Hepatocyte (in vitro differentiated cells): ENCODE measurements around the gene DIS3L2. TPM values are rescaled to one million over a fixed set of nuclear protein-coding genes. Genes with fewer than 3 reads are reported as not detected.
A peak's percentile ranks its signal among the peaks of the same experiment; 100 is the strongest.

Experiments used
- DNase-seq: peaks from one replicate; pipeline ENCODE4 v3.0.0-alpha.2; 2016; ENCODE audit warnings: low spot score
- H2AFZ ChIP-seq: fragments of 200-600 bp; sonication (generic); 2 replicates; pipeline ENCODE4 v1.6.0; 2016; ENCODE audit warnings: antibody characterized with exemption, mild to moderate bottlenecking
- H3K27ac ChIP-seq: fragments of 200-600 bp; sonication (generic); 2 replicates; pipeline ENCODE4 v1.5.1; 2016; ENCODE audit warnings: mild to moderate bottlenecking
- H3K27me3 ChIP-seq: fragments of 200-600 bp; sonication (generic); 2 replicates; pipeline ENCODE4 v1.6.1; 2016
- H3K36me3 ChIP-seq: fragments of 200-600 bp; sonication (generic); replicated peaks from 2 replicates; pipeline ENCODE4 v1.5.1; 2016; ENCODE audit warnings: low read depth; ENCODE audit not compliant: insufficient read depth
- H3K4me1 ChIP-seq: fragments of 200-600 bp; sonication (generic); 2 replicates; pipeline ENCODE4 v1.5.1; 2016; ENCODE audit warnings: mild to moderate bottlenecking, moderate library complexity; ENCODE audit not compliant: insufficient read depth
- H3K4me2 ChIP-seq: fragments of 200-600 bp; sonication (generic); 2 replicates; pipeline ENCODE4 v1.6.0; 2016
- H3K4me3 ChIP-seq: fragments of 200-600 bp; sonication (generic); 2 replicates; pipeline ENCODE4 v1.5.1; 2016; ENCODE audit warnings: mild to moderate bottlenecking
- H3K79me2 ChIP-seq: fragments of 200-600 bp; sonication (generic); 2 replicates; pipeline ENCODE4 v1.6.0; 2017; ENCODE audit warnings: mild to moderate bottlenecking
- H3K9me2 ChIP-seq: fragments of 200-600 bp; sonication (generic); replicated peaks from 2 replicates; pipeline ENCODE4 v1.6.0; 2017; ENCODE audit warnings: mild to moderate bottlenecking; ENCODE audit not compliant: insufficient read depth
- H3K9me3 ChIP-seq: fragments of 200-600 bp; sonication (generic); 2 replicates; pipeline ENCODE4 v1.5.1; 2016; ENCODE audit warnings: low read depth, mild to moderate bottlenecking
- H4K20me1 ChIP-seq: fragments of 200-600 bp; sonication (generic); 2 replicates; pipeline ENCODE4 v1.6.0; 2016; ENCODE audit warnings: mild to moderate bottlenecking; ENCODE audit not compliant: insufficient read depth, poor library complexity, severe bottlenecking
- CTCF ChIP-seq: fragments of 200-600 bp; sonication (generic); IDR thresholded peaks from 2 replicates; pipeline ENCODE4 v1.5.1; 2016; ENCODE audit warnings: antibody characterized with exemption, mild to moderate bottlenecking; ENCODE audit not compliant: poor library complexity
- EZH2 ChIP-seq: fragments of 200-600 bp; sonication (generic); IDR thresholded peaks from 2 replicates; pipeline ENCODE4 v1.6.1; 2016; ENCODE audit warnings: antibody characterized with exemption, mild to moderate bottlenecking, borderline replicate concordance
- EZH2phosphoT487 ChIP-seq: fragments of 200-600 bp; sonication (generic); IDR thresholded peaks from one replicate; pipeline ENCODE4 v1.6.1; 2018; ENCODE audit warnings: antibody characterized with exemption, mild to moderate bottlenecking, low read depth, moderate library complexity; ENCODE audit not compliant: unreplicated experiment, severe bottlenecking
- WGBS: methylation state at CpG from one replicate; pipeline ENCODE4 v1.1.6; 2016; ENCODE audit warnings: low lambda C conversion rate; ENCODE audit errors: missing lambda C conversion rate; 5-methylcytosine and 5-hydroxymethylcytosine counted together
- polyA plus RNA-seq: library from polyadenylated mRNA; unstranded; fragments of >200 nt; fragmentation: Nextera tagmentation; extraction: Ambion mirVana; gene quantifications from 2 replicates; pipeline ENCODE4 v1.2.1, GENCODE V29; 2016
- total RNA-seq: library from RNA; depleted of rRNA; stranded (reverse); fragments of >200 nt; gene quantifications from 2 replicates; pipeline ENCODE4 v1.2.3, GENCODE V29; 2014

Gene DIS3L2
- total and polyA plus RNA-seq, 2 experiments from 2014 or later: 19.5 to 20.0 TPM

- Histone ChIP-seq H2AFZ (no peak overlapping the region), H3K36me3 (no peaks in the 10 kb centered on the region), H3K27me3 (peaks cover 63% of the 10 kb centered on the region), H3K9me3 (no peaks in the 10 kb centered on the region), H3K4me1 (peaks cover 15% of the 10 kb centered on the region), H4K20me1 (no peaks in the 10 kb centered on the region), H3K27ac (no peak overlapping the region), H3K79me2 (no peaks in the 10 kb centered on the region), H3K4me3 (no peak overlapping the region), H3K9me2 (no peaks in the 10 kb centered on the region), H3K4me2 (no peak overlapping the region)
- TF ChIP-seq EZH2: no peak
- TF ChIP-seq EZH2phosphoT487: no peak
- TF ChIP-seq CTCF: no peak
- no peak for DNase-seq
- WGBS: 72% methylated on average over 24 of the region's 24 CpGs
Measured at GRCh38 chr2:231923951-231924888, 37.3 kb upstream of the DIS3L2 start.

- TF ChIP-seq CTCF: no peak
- TF ChIP-seq EZH2: no peak
- TF ChIP-seq EZH2phosphoT487: no peak
- Histone ChIP-seq H3K4me2 (peak overlapping the region; percentile 100), H4K20me1 (no peaks in the 10 kb centered on the region), H3K79me2 (no peaks in the 10 kb centered on the region), H3K9me3 (no peaks in the 10 kb centered on the region), H3K27me3 (peaks cover 65% of the 10 kb centered on the region), H3K9me2 (no peaks in the 10 kb centered on the region), H3K4me1 (peaks cover 15% of the 10 kb centered on the region), H3K4me3 (no peak overlapping the region), H3K27ac (no peak overlapping the region), H2AFZ (no peak overlapping the region), H3K36me3 (no peaks in the 10 kb centered on the region)
- no peak for DNase-seq
- WGBS: 45% methylated on average over 8 of the region's 8 CpGs
Measured at GRCh38 chr2:231924889-231925275, 36.6 kb upstream of the DIS3L2 start.

- no peak overlapping the region for H3K27ac ChIP-seq
- peaks cover 15% of the 10 kb centered on the region for H3K4me1 ChIP-seq
- no peaks in the 10 kb centered on the region for H3K36me3 ChIP-seq
- H3K27me3 ChIP-seq: peaks cover 65% of the 10 kb centered on the region
- 2% methylated on average over 75 of the region's 96 CpGs for WGBS
- H3K4me2 ChIP-seq: peak overlapping the region; percentile 100
- TF ChIP-seq CTCF (peak; percentile 86), EZH2 (peak; percentile 49), EZH2phosphoT487 (no peak)
- H3K79me2 ChIP-seq: no peaks in the 10 kb centered on the region
- H4K20me1 ChIP-seq: no peaks in the 10 kb centered on the region
- H2AFZ ChIP-seq: no peak overlapping the region
- H3K9me2 ChIP-seq: no peaks in the 10 kb centered on the region
- no peaks in the 10 kb centered on the region for H3K9me3 ChIP-seq
- peak overlapping the region; percentile 72 for H3K4me3 ChIP-seq
- peak; percentile 92 for DNase-seq
Measured at GRCh38 chr2:231925303-231926179, 36.0 kb upstream of the DIS3L2 start.
